Activated B cell treated with CpG ODN at 0.5 μM for 24 hours (primary cell): ENCODE measurements around the gene DNAJC7. TPM values are rescaled to one million over a fixed set of nuclear protein-coding genes. Genes with fewer than 3 reads are reported as not detected.

Experiments
- ATAC-seq: fragments of 200-7000 bp; cut with Tn5 transposase; one replicate; pipeline ENCODE4 v1.10.0; 2021; ENCODE audit warnings: low read depth, mild to moderate bottlenecking, moderate library complexity
- CTCF ChIA-PET: fragments of 350-600 bp; sonication (Branson Sonifier 250); formaldehyde crosslinking; loops from one replicate; lab custom pipeline; 2021; ENCODE audit warnings: antibody characterized with exemption; lab: Charles Lee
- POLR2A ChIA-PET: fragments of 350-600 bp; sonication (Branson Sonifier 250); formaldehyde crosslinking; loops from one replicate; lab custom pipeline; 2021; ENCODE audit warnings: antibody characterized with exemption; lab: Charles Lee
- DNase-seq: peaks from one replicate; pipeline ENCODE4 v3.0.0; 2022
- H3K27ac Mint-ChIP-seq: one replicate; pipeline ENCODE4 v1.8.0; 2020; ENCODE audit warnings: mixed read lengths
- H3K27me3 Mint-ChIP-seq: one replicate; pipeline ENCODE4 v1.8.0; 2021; ENCODE audit warnings: mixed read lengths
- H3K36me3 Mint-ChIP-seq: one replicate; pipeline ENCODE4 v1.8.0; 2021; ENCODE audit warnings: low read depth, mixed read lengths
- H3K4me1 Mint-ChIP-seq: one replicate; pipeline ENCODE4 v1.8.0; 2021; ENCODE audit warnings: mixed read lengths
- H3K4me3 Mint-ChIP-seq: one replicate; pipeline ENCODE4 v1.8.0; 2020; ENCODE audit warnings: mild to moderate bottlenecking, mixed read lengths
- H3K9me3 Mint-ChIP-seq: one replicate; pipeline ENCODE4 v1.8.0; 2020; ENCODE audit warnings: mixed read lengths
- intact Hi-C: fragments of 100-400 bp; cut with micrococcal nuclease; formaldehyde crosslinking; loops from one replicate; pipeline ENCODE4 v1.15.1; 2024
- total RNA-seq: library from RNA; stranded (reverse); gene quantifications from 2 replicates; pipeline ENCODE4 v1.2.3, GENCODE V29; 2022
- TF ChIP-seq, protein P1 (sequence below): fragments of 200-600 bp; IDR thresholded peaks from one replicate; pipeline ENCODE4 v1.8.0; 2022; ENCODE audit warnings: antibody characterized with exemption, mild to moderate bottlenecking

The DNAJC7 gene
- total RNA-seq, 1 donor from 2014 or later, result 152 TPM

GRCh38 chr17:41992576-41992975, 24.7 kb downstream of the DNAJC7 start:
- H3K4me3 Mint-ChIP-seq, result no peak overlapping the region
- intact Hi-C loops, result no loop called here
- peaks cover 93% of the 10 kb centered on the region for H3K36me3 Mint-ChIP-seq
- H3K27me3 Mint-ChIP-seq, result no peaks in the 10 kb centered on the region
- no peak for ATAC-seq
- H3K27ac Mint-ChIP-seq, result no peak overlapping the region
- no peak for DNase-seq
- ChIA-PET POLR2A (no interaction called here), CTCF (no interaction called here)
- H3K9me3 Mint-ChIP-seq, result no peaks in the 10 kb centered on the region
- H3K4me1 Mint-ChIP-seq, result peaks cover 26% of the 10 kb centered on the region
- TF ChIP-seq, protein P1, sequence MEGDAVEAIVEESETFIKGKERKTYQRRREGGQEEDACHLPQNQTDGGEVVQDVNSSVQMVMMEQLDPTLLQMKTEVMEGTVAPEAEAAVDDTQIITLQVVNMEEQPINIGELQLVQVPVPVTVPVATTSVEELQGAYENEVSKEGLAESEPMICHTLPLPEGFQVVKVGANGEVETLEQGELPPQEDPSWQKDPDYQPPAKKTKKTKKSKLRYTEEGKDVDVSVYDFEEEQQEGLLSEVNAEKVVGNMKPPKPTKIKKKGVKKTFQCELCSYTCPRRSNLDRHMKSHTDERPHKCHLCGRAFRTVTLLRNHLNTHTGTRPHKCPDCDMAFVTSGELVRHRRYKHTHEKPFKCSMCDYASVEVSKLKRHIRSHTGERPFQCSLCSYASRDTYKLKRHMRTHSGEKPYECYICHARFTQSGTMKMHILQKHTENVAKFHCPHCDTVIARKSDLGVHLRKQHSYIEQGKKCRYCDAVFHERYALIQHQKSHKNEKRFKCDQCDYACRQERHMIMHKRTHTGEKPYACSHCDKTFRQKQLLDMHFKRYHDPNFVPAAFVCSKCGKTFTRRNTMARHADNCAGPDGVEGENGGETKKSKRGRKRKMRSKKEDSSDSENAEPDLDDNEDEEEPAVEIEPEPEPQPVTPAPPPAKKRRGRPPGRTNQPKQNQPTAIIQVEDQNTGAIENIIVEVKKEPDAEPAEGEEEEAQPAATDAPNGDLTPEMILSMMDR, result no peak

GRCh38 chr17:41989702-41990419, 27.4 kb downstream of the DNAJC7 start:
- H3K4me3 Mint-ChIP-seq, result no peak overlapping the region

DNA sequence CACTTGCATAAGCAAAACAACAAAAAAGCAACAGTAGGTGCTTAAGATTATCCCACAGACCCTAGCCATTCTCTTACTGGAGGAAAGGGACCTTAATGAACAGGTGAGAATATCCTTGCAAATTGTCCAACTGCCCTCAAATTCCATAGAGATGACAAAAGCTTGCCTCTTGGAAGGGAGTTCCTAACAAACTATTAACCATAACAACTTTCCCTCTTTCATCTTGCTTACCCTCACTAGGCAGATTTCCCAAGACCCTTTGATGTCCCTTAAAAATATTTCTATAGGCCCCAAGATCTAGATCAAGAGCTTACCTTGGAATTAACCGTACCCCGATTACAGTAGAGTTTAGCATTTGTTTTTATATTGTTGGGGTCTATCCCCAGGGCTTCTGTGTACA, 28.8 kb downstream of the DNAJC7 start:
- TF ChIP-seq, protein P1, result no peak
- Mint-ChIP-seq H3K27me3 (no peaks in the 10 kb centered on the region), H3K4me1 (peaks cover 13% of the 10 kb centered on the region), H3K4me3 (no peak overlapping the region), H3K27ac (no peak overlapping the region), H3K9me3 (no peaks in the 10 kb centered on the region), H3K36me3 (peaks cover 93% of the 10 kb centered on the region)
- ChIA-PET POLR2A (no interaction called here), CTCF (no interaction called here)
- DNase-seq, result no peak
- intact Hi-C loops, result no loop called here
- no peak for ATAC-seq

More at GRCh38 chr17:41989702-41990419, 27.4 kb downstream of the DNAJC7 start:
- no peaks in the 10 kb centered on the region for H3K9me3 Mint-ChIP-seq
- TF ChIP-seq, protein P1, result no peak
- ChIA-PET POLR2A (interaction anchor here (0.6 kb wide), 1 partner anchor 327 kb away, joined by 3 read pairs; no protein-coding TSS in a partner anchor), CTCF (no interaction called here)
- DNase-seq (no peak), ATAC-seq (no peak)
- H3K27ac Mint-ChIP-seq, result no peak overlapping the region
- H3K36me3 Mint-ChIP-seq, result peaks cover 93% of the 10 kb centered on the region
- H3K4me1 Mint-ChIP-seq, result peaks cover 6% of the 10 kb centered on the region
- intact Hi-C loops, result no loop called here
- H3K27me3 Mint-ChIP-seq, result no peaks in the 10 kb centered on the region

DNA sequence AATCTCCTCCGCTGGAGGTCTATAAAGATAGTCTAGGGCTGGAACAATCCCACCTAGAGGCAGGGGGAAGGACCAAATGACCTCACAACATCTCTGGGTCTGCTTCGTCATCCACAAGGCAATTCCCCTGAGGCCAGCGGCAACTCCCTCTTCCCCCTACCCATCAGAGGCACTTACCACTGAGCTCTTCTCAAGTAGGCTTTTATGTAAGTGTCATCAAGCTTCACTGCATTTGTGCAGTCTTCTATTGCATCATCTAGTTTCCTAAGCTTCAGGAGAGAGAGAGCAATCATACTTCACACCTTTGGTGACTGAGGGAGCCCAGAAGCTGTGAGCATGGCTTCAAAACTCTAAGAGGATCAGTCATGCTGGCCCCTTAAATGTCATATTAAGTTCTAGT, 29.6 kb downstream of the DNAJC7 start:
- H3K4me3 Mint-ChIP-seq, result no peak overlapping the region
- peaks cover 93% of the 10 kb centered on the region for H3K36me3 Mint-ChIP-seq
- intact Hi-C loops, result no loop called here
- TF ChIP-seq, protein P1, result no peak
- peaks cover 15% of the 10 kb centered on the region for H3K4me1 Mint-ChIP-seq
- CTCF ChIA-PET, result no interaction called here
- DNase-seq, result no peak
- POLR2A ChIA-PET, result interaction anchor here (0.7 to 0.9 kb wide), 3 partner anchors 15 to 30 kb away, joined by 3 to 5 read pairs (median 3); partner anchors contain the start of genes CNP and DNAJC7
- H3K27ac Mint-ChIP-seq, result peak overlapping the region; percentile 62
- peak; percentile 79 for ATAC-seq
- H3K9me3 Mint-ChIP-seq, result no peaks in the 10 kb centered on the region
- no peaks in the 10 kb centered on the region for H3K27me3 Mint-ChIP-seq

DNA sequence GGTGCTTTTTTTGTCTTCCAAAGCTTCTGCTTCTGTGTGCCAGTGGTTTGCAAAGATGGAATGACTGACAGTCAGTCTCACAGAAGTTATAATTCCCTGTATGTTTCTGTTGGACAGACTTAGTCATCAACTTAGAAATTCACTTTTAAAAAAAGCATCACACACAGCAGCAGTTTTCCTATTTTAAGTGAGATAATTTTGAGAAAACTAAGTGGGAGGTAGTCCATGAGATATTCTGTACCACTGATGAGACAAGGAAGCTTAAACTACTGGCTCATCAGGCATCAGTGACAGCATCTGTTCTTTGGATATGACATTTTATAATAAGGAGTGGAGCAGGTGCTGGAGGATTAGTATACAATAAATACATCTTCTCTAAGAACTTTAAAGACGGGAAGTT, 30.6 kb downstream of the DNAJC7 start:
- ChIA-PET CTCF (no interaction called here), POLR2A (interaction anchor here (1.5 kb wide), 1 partner anchor 10 kb away, joined by 7 read pairs; no protein-coding TSS in a partner anchor)
- H3K27me3 Mint-ChIP-seq, result no peaks in the 10 kb centered on the region
- H3K36me3 Mint-ChIP-seq, result peaks cover 92% of the 10 kb centered on the region
- H3K27ac Mint-ChIP-seq, result no peak overlapping the region
- intact Hi-C loops, result no loop called here
- no peaks in the 10 kb centered on the region for H3K9me3 Mint-ChIP-seq
- TF ChIP-seq, protein P1, result no peak
- H3K4me1 Mint-ChIP-seq, result peaks cover 18% of the 10 kb centered on the region
- no peak overlapping the region for H3K4me3 Mint-ChIP-seq
- DNase-seq, result no peak
- no peak for ATAC-seq
